ENCODE measurements around the gene SNTG2.

SNTG2 gene

DNA sequence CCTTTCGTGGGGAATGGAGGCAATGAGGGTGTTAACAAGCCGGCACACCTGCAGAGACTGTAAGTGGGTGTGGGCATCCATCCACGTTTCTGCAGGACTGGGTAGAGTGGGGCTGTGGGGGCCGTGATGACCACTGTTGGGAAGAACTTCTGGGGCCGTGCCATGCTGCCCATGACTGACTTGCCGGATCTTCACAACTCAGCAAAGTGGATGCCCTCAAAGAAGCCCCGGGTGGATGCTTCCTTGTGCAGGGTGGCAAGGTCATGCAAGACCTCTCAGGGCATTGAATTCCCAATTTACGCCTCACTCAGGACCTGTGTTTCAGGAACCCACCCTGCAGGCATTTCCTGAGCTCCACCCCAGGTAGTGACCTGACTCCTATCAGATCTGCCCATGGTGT lies 319.2 kb downstream of the SNTG2 start:
- DNase-seq: no peak
- H3K27ac ChIP-seq: no peak overlapping the region
- TF ChIP-seq, protein P1, sequence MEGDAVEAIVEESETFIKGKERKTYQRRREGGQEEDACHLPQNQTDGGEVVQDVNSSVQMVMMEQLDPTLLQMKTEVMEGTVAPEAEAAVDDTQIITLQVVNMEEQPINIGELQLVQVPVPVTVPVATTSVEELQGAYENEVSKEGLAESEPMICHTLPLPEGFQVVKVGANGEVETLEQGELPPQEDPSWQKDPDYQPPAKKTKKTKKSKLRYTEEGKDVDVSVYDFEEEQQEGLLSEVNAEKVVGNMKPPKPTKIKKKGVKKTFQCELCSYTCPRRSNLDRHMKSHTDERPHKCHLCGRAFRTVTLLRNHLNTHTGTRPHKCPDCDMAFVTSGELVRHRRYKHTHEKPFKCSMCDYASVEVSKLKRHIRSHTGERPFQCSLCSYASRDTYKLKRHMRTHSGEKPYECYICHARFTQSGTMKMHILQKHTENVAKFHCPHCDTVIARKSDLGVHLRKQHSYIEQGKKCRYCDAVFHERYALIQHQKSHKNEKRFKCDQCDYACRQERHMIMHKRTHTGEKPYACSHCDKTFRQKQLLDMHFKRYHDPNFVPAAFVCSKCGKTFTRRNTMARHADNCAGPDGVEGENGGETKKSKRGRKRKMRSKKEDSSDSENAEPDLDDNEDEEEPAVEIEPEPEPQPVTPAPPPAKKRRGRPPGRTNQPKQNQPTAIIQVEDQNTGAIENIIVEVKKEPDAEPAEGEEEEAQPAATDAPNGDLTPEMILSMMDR (IDR thresholded peaks at IDR 0.05; ENCODE audit: low read depth, low read length): no peak

DNA sequence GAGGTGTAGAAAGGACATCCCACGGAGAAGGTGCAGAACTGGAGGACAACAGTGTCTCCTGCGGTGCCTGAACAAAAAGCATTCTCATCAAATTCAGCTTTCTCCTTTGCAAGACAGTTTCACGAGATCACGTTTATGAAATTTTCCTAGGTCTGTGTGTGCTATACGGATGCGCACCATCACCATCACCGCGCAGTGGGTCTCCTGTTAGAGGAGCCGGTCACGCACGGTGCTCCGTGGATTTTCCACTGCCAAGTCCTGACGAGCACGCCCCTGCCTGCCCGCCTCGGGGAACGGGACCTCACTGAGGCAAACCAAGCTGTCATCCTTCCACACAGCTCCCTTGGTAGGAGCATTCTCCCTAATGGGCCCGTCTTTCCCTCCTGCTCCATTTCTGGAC lies 322.2 kb downstream of the SNTG2 start:
- no peaks in the 10 kb centered on the region for H3K27me3 ChIP-seq (ENCODE audit: insufficient read depth, low read depth, severe bottlenecking)
- no peaks in the 10 kb centered on the region for H3K9me3 ChIP-seq (ENCODE audit: severe bottlenecking)
- TF ChIP-seq, protein P1 (IDR thresholded peaks at IDR 0.05; ENCODE audit: low read depth, low read length): no peak

More for the DNA sequence above, 319.2 kb downstream of the SNTG2 start:
- H3K9me3 ChIP-seq (ENCODE audit: severe bottlenecking): no peaks in the 10 kb centered on the region
- H3K36me3 ChIP-seq: no peaks in the 10 kb centered on the region
- no peak overlapping the region for H3K4me3 ChIP-seq (ENCODE audit: low read depth, low read length)
- H3K27me3 ChIP-seq (ENCODE audit: insufficient read depth, low read depth, severe bottlenecking): no peaks in the 10 kb centered on the region

DNA sequence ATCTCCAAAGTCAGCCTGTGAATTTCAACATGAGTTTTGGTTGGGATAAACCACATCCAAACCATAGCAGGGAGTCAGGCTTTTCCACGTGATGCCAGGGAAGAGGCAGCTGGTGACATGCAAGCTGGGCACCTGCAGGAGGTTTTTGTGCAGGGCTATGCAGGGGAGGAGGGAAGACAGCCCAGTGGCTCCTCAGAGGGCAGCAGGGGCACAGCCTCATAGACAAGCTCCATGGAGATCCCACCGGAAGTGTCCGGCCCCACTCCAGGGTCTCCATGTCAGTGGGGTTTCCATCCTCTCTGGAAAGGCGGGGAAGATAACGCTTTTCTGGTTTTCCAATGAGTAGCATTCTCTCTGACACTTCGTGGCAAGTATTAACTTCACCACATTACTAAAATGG lies 327.0 kb downstream of the SNTG2 start:
- no peak overlapping the region for H3K27ac ChIP-seq
- TF ChIP-seq, protein P1 (IDR thresholded peaks at IDR 0.05; ENCODE audit: low read depth, low read length): no peak
- no peaks in the 10 kb centered on the region for H3K9me3 ChIP-seq (ENCODE audit: severe bottlenecking)
- DNase-seq: no peak
- H3K36me3 ChIP-seq: no peaks in the 10 kb centered on the region
- H3K27me3 ChIP-seq (ENCODE audit: insufficient read depth, low read depth, severe bottlenecking): no peaks in the 10 kb centered on the region
- H3K4me3 ChIP-seq (ENCODE audit: low read depth, low read length): no peak overlapping the region

More for the DNA sequence above, 322.2 kb downstream of the SNTG2 start:
- H3K27ac ChIP-seq: no peak overlapping the region
- no peak overlapping the region for H3K4me3 ChIP-seq (ENCODE audit: low read depth, low read length)
- no peak for DNase-seq
- no peaks in the 10 kb centered on the region for H3K36me3 ChIP-seq

DNA sequence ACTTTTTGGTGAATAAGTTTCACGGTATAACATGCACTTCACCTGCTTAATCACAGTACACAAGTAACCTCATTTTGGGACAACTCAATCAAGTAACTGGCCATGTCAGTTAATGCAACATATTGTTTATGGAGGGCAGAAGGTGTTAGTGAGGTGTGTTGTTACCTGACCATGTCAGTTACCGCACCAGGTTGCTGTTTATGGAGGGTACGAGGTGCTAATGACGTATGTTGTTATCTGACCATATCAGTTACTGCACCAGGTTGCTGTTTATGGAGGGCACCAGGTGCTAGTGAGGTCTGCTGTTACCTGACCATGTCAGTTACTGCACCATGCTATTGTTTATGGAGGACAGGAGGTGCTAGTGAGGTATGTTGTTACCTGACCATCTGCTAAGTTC lies 327.5 kb downstream of the SNTG2 start:
- DNase-seq: no peak
- Histone ChIP-seq H3K4me3 (ENCODE audit: low read depth, low read length) (no peak overlapping the region), H3K27ac (no peak overlapping the region), H3K36me3 (no peaks in the 10 kb centered on the region), H3K9me3 (ENCODE audit: severe bottlenecking) (no peaks in the 10 kb centered on the region), H3K27me3 (ENCODE audit: insufficient read depth, low read depth, severe bottlenecking) (no peaks in the 10 kb centered on the region)
- TF ChIP-seq, protein P1 (IDR thresholded peaks at IDR 0.05; ENCODE audit: low read depth, low read length): no peak

DNA sequence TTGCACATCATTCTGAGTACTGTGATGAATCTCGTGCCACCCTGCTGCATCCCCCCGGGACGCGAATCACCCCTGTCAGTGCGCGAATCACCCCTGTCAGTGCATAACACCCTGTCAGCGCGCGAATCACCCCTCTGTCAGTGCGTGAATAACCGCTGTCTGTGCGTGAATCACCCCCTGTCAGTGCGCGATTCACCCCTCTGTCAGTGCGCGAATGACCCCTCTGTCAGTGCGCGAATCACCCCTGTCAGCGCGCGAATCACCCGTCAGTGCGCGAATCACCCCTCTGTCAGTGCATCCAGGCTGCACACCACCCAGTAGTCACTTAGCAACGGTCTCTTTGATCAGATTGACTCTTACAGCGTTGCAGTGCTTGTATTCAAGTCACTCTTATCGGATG lies 328.2 kb downstream of the SNTG2 start:
- Histone ChIP-seq H3K9me3 (ENCODE audit: severe bottlenecking) (no peaks in the 10 kb centered on the region), H3K27ac (no peak overlapping the region), H3K36me3 (no peaks in the 10 kb centered on the region), H3K27me3 (ENCODE audit: insufficient read depth, low read depth, severe bottlenecking) (no peaks in the 10 kb centered on the region), H3K4me3 (ENCODE audit: low read depth, low read length) (no peak overlapping the region)
- DNase-seq: no peak
- TF ChIP-seq, protein P1 (IDR thresholded peaks at IDR 0.05; ENCODE audit: low read depth, low read length): no peak

DNA sequence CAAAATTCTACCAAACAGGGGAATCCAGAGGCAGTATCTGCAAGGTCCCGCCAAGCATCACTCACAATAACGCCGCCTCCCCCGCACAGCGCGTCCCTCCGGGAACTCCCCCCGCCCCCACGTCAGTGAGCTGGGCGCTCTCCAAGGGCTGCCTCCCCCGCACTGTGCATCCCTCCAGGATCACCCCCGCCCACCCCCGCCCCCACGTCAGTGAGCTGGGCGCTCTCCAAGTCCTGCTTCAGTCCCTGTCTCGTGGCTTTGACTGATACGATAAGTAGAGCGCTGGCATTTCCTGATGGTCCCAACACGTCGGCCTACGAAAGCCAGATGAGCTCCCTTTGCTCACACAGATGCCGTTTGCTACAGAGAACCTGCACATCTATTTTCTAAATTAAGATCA lies 331.9 kb downstream of the SNTG2 start:
- Histone ChIP-seq H3K27ac (no peak overlapping the region), H3K27me3 (ENCODE audit: insufficient read depth, low read depth, severe bottlenecking) (no peaks in the 10 kb centered on the region), H3K9me3 (ENCODE audit: severe bottlenecking) (no peaks in the 10 kb centered on the region), H3K36me3 (no peaks in the 10 kb centered on the region), H3K4me3 (ENCODE audit: low read depth, low read length) (no peak overlapping the region)
- TF ChIP-seq, protein P1 (IDR thresholded peaks at IDR 0.05; ENCODE audit: low read depth, low read length): no peak
- DNase-seq: no peak

Data from WERI-Rb-1 (cell line).